Activated CD4-positive, alpha-beta T cell treated with anti-CD3 and anti-CD28 coated beads for 24 hours (primary cell): ENCODE measurements around the gene MRPL27.

Experiments
- DNase-seq, 2 donors: peaks; one replicate each; pipeline ENCODE4 v3.0.0-alpha.2; 2020; ENCODE audit warnings: low read depth in 2 of 2

Gene MRPL27

GRCh38 chr17:50318501-50319285 lies 54.3 kb downstream of the MRPL27 start:
- no peak for DNase-seq
